ENCODE measurements around the gene LMO7.
A peak's percentile ranks its signal among the peaks of the same experiment; 100 is the strongest.
"Not testable (repeated sequence)": the region's sequence is repeated elsewhere in the genome, so short reads cannot be mapped to it uniquely, and the experiment has no call there.

The LMO7 gene

DNA sequence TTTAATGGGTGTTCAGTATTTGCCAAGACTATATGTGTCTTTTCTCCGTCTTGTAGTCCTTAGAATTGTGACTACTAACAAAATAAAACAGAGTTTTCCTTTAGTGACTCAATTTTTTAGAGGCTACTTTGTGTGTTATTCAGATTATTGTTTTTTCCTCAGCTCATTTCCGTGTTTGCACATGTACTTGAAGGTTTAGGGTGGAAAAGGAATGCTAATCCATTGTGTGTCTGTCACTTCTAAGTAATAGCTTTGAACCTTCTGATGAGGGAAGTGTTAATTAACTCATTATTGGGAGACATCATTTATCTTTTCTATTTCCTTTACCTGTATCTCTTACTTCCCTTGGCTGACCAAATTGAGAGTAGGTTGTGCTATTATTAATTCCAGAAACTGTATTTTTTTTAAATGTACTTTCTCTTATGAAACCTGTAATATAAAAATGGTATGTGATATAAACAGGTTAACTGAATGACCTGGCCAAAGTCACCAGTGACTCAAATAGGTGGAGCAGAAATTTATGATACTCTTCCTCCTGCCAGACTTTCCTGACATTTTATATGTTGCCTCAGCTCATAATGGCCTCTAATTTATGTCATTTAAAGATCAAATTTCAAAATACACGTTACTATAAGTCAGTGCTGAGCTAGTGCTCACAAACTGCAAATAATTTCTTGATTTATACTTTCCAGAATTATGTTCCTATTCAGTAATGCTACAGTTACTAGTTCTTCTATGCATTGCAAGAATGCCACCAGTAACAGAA lies 88.8 kb downstream of the LMO7 start:
- Histone ChIP-seq H3K36me3 (ENCODE audit: control insufficient read depth in 1 of 2, insufficient read depth in 2 of 2, low read length in 2 of 2) (no peaks in the 10 kb centered on the region), H3K27me3 (ENCODE audit: control insufficient read depth in 1 of 2, insufficient read depth in 2 of 2, low read length in 2 of 2) (no peaks in the 10 kb centered on the region), H3K27ac (ENCODE audit: low read depth, low read length) (peak overlapping the region; percentile 21), H3K9me3 (ENCODE audit: control insufficient read depth in 1 of 2, low read length in 2 of 2) (no peaks in the 10 kb centered on the region), H3K9ac (ENCODE audit: low read depth in 1 of 2, low read length in 2 of 2) (no peak overlapping the region), H3K4me3 (ENCODE audit: low read depth in 1 of 2, low read length in 2 of 2) (peak overlapping the region in 1 of 2 donors; percentile 1), H3K4me1 (ENCODE audit: control insufficient read depth in 1 of 2, insufficient read depth in 2 of 2, low read length in 2 of 2) (peaks cover 5 to 29% of the 10 kb centered on the region in 2 donors)

DNA sequence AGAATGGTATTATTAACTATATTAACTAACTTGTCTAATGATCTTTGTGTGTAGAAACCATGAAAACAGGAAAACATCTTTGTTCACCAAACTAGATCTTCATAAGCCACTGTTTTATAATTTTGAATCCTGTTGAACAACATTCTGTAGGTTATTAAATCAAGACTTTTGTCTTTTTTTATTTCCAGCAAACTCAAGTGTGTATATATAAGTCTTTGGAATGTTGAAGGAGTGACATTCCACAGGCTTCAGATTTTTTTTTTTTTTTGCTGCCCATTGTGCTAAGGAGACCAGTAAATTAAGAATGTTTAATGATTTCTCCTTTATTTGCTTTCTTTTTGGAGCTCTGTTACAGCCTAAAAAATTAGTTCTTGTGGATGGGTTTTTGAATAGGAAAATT lies 89.6 kb downstream of the LMO7 start:
- H3K36me3 ChIP-seq (ENCODE audit: control insufficient read depth in 1 of 2, insufficient read depth in 2 of 2, low read length in 2 of 2): no peaks in the 10 kb centered on the region
- peaks cover 5 to 29% of the 10 kb centered on the region in 2 donors for H3K4me1 ChIP-seq (ENCODE audit: control insufficient read depth in 1 of 2, insufficient read depth in 2 of 2, low read length in 2 of 2)
- H3K9ac ChIP-seq (ENCODE audit: low read depth in 1 of 2, low read length in 2 of 2): no peak overlapping the region
- no peak overlapping the region for H3K27ac ChIP-seq (ENCODE audit: low read depth, low read length)
- H3K27me3 ChIP-seq (ENCODE audit: control insufficient read depth in 1 of 2, insufficient read depth in 2 of 2, low read length in 2 of 2): no peaks in the 10 kb centered on the region
- H3K4me3 ChIP-seq (ENCODE audit: low read depth in 1 of 2, low read length in 2 of 2): peak overlapping the region in 1 of 2 donors; percentile 1
- no peaks in the 10 kb centered on the region for H3K9me3 ChIP-seq (ENCODE audit: control insufficient read depth in 1 of 2, low read length in 2 of 2)

DNA sequence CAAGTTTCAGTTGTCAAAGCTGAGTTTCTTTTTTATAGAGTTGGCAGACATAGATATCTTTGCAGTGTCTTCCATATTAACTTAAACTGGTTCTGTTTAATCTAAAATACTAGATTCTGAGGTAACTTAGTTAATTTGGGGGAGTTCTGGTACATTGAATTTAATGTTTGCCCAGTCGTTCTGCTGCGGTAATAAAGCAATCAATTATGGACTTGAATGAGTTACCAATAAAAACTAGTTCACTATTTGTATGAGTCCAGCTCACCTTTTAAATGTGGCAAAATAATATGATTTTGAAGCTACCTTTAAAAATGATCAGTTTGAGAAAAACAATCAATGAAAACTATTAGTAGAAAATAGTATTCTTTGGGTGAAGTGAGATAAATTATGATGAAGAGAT lies 90.2 kb downstream of the LMO7 start:
- H3K27me3 ChIP-seq (ENCODE audit: control insufficient read depth in 1 of 2, insufficient read depth in 2 of 2, low read length in 2 of 2): no peaks in the 10 kb centered on the region
- H3K4me1 ChIP-seq (ENCODE audit: control insufficient read depth in 1 of 2, insufficient read depth in 2 of 2, low read length in 2 of 2): peaks cover 5 to 29% of the 10 kb centered on the region in 2 donors
- no peak overlapping the region for H3K9ac ChIP-seq (ENCODE audit: low read depth in 1 of 2, low read length in 2 of 2)
- no peaks in the 10 kb centered on the region for H3K9me3 ChIP-seq (ENCODE audit: control insufficient read depth in 1 of 2, low read length in 2 of 2)
- no peak overlapping the region for H3K27ac ChIP-seq (ENCODE audit: low read depth, low read length)
- peak overlapping the region in 1 of 2 donors; percentile 43 for H3K4me3 ChIP-seq (ENCODE audit: low read depth in 1 of 2, low read length in 2 of 2)
- no peaks in the 10 kb centered on the region for H3K36me3 ChIP-seq (ENCODE audit: control insufficient read depth in 1 of 2, insufficient read depth in 2 of 2, low read length in 2 of 2)

DNA sequence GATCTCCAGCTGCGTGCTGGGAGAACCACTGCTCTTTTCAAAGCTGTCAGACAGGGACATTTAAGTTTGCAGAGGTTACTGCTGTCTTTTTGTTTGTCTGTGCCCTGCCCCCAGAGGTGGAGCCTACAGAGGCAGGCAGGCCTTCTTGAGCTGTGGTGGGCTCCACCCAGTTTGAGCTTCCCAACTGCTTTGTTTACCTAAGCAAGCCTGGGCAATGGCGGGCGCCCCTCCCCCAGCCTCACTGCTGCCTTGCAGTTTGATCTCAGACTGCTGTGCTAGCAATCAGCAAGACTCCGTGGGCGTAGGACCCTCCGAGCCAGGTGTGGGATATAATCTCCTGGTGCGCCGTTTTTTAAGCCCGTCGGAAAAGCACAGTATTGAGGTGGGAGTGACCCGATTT lies 97.0 kb downstream of the LMO7 start:
- H3K4me1 ChIP-seq (ENCODE audit: control insufficient read depth in 1 of 2, insufficient read depth in 2 of 2, low read length in 2 of 2); H3K27ac ChIP-seq (ENCODE audit: low read depth, low read length); H3K9ac ChIP-seq (ENCODE audit: low read depth in 1 of 2, low read length in 2 of 2); H3K4me3 ChIP-seq (ENCODE audit: low read depth in 1 of 2, low read length in 2 of 2); H3K9me3 ChIP-seq (ENCODE audit: control insufficient read depth in 1 of 2, low read length in 2 of 2); H3K27me3 ChIP-seq (ENCODE audit: control insufficient read depth in 1 of 2, insufficient read depth in 2 of 2, low read length in 2 of 2); H3K36me3 ChIP-seq (ENCODE audit: control insufficient read depth in 1 of 2, insufficient read depth in 2 of 2, low read length in 2 of 2): not testable (repeated sequence)

DNA sequence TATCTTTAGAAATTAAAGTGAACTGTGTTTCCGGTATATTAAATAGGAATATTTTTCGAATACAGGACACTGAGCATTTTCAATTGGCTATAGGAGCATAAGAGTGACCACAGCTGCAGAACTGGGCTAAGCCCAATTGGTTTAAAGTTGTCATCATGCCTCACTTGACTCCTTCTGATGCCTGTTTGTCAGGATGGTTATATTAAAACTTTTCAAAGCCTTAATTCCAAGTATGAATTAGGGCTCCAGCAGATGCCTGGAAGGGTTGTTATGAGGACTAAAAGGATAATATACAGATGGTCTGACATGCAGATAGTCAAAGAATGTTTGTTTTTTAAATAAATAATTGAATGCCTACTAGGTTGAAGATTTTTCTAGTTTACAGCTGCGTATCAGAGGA lies 100.0 kb downstream of the LMO7 start:
- Histone ChIP-seq H3K4me3 (ENCODE audit: low read depth in 1 of 2, low read length in 2 of 2) (no peak overlapping the region), H3K9me3 (ENCODE audit: control insufficient read depth in 1 of 2, low read length in 2 of 2) (no peaks in the 10 kb centered on the region), H3K27ac (ENCODE audit: low read depth, low read length) (no peak overlapping the region), H3K9ac (ENCODE audit: low read depth in 1 of 2, low read length in 2 of 2) (no peak overlapping the region), H3K36me3 (ENCODE audit: control insufficient read depth in 1 of 2, insufficient read depth in 2 of 2, low read length in 2 of 2) (no peaks in the 10 kb centered on the region), H3K4me1 (ENCODE audit: control insufficient read depth in 1 of 2, insufficient read depth in 2 of 2, low read length in 2 of 2) (no peaks in the 10 kb centered on the region), H3K27me3 (ENCODE audit: control insufficient read depth in 1 of 2, insufficient read depth in 2 of 2, low read length in 2 of 2) (no peaks in the 10 kb centered on the region)

DNA sequence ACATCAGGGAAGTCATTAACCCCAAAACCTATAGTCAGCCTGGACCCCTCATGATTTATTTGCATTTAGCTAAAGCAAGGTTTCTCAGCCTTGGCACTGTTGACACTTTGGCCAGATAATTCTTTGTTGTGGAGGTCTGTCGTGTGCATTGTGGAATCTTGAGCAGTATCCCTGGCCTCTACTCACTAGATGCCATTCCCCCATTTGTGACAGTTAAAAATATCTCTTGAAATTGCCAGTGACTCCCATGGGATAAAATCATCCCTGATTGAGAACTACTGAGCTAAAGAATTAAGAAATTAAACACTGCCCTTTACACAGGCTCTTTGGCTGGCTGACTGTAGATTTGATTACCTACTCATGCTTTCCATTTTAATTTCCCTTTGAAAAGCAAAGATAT lies 102.7 kb downstream of the LMO7 start:
- no peak overlapping the region for H3K9ac ChIP-seq (ENCODE audit: low read depth in 1 of 2, low read length in 2 of 2)
- H3K27me3 ChIP-seq (ENCODE audit: control insufficient read depth in 1 of 2, insufficient read depth in 2 of 2, low read length in 2 of 2): no peaks in the 10 kb centered on the region
- no peaks in the 10 kb centered on the region for H3K9me3 ChIP-seq (ENCODE audit: control insufficient read depth in 1 of 2, low read length in 2 of 2)
- H3K4me3 ChIP-seq (ENCODE audit: low read depth in 1 of 2, low read length in 2 of 2): no peak overlapping the region
- no peaks in the 10 kb centered on the region for H3K36me3 ChIP-seq (ENCODE audit: control insufficient read depth in 1 of 2, insufficient read depth in 2 of 2, low read length in 2 of 2)
- no peak overlapping the region for H3K27ac ChIP-seq (ENCODE audit: low read depth, low read length)
- no peaks in the 10 kb centered on the region for H3K4me1 ChIP-seq (ENCODE audit: control insufficient read depth in 1 of 2, insufficient read depth in 2 of 2, low read length in 2 of 2)

DNA sequence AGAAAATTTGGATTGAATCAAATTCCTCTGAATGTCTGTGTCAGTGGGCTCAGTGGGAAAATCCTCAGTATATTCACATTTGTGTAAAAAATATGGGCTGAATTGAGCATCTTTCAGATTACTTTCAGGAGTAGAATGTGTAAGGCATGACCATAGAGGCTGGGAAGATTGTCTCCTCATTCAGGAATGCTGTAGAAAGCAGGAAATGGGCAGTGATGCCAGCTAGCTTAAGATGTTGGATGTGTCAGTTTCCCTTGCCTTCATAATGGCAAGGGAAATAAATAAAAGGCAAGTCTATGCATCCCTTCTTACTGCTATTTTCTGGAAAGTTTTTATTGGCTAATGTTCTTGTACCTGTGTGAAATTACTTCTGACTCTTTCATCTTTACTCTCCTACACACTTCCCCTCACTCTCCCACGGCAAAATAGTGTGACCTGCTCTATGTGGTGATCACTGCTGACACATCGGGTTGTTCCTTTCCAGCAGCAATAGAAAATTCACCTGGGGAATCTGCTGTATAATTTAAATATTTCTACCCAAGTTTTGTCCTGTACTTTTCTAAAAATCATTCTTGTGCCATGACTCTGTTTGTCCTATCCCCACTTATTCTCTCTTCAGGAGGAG lies 103.2 kb downstream of the LMO7 start:
- Histone ChIP-seq H3K27ac (ENCODE audit: low read depth, low read length) (no peak overlapping the region), H3K9me3 (ENCODE audit: control insufficient read depth in 1 of 2, low read length in 2 of 2) (no peaks in the 10 kb centered on the region), H3K36me3 (ENCODE audit: control insufficient read depth in 1 of 2, insufficient read depth in 2 of 2, low read length in 2 of 2) (no peaks in the 10 kb centered on the region), H3K27me3 (ENCODE audit: control insufficient read depth in 1 of 2, insufficient read depth in 2 of 2, low read length in 2 of 2) (no peaks in the 10 kb centered on the region), H3K4me3 (ENCODE audit: low read depth in 1 of 2, low read length in 2 of 2) (no peak overlapping the region), H3K4me1 (ENCODE audit: control insufficient read depth in 1 of 2, insufficient read depth in 2 of 2, low read length in 2 of 2) (no peaks in the 10 kb centered on the region), H3K9ac (ENCODE audit: low read depth in 1 of 2, low read length in 2 of 2) (no peak overlapping the region)

DNA sequence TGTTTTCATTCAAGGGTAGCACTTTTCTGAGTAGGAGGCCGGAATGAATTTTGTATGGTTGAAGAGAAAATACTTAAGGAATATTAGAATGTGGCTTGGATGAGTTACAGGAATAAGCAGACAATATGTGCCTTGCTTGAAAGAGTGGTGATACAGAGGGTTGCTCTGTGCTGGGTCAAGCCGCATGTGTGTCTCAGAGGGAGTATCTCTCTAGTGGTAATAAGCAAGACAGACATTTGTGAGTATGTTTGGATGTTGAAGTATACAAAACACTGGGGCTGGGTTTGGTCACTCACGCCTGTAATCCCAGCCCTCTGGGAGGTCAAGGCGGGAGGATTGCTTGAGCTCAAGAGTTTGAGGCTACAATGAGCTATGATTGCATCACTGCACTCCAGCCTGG lies 103.9 kb downstream of the LMO7 start:
- no peak overlapping the region for H3K27ac ChIP-seq (ENCODE audit: low read depth, low read length)
- no peaks in the 10 kb centered on the region for H3K36me3 ChIP-seq (ENCODE audit: control insufficient read depth in 1 of 2, insufficient read depth in 2 of 2, low read length in 2 of 2)
- no peak overlapping the region for H3K9ac ChIP-seq (ENCODE audit: low read depth in 1 of 2, low read length in 2 of 2)
- H3K27me3 ChIP-seq (ENCODE audit: control insufficient read depth in 1 of 2, insufficient read depth in 2 of 2, low read length in 2 of 2): no peaks in the 10 kb centered on the region
- H3K9me3 ChIP-seq (ENCODE audit: control insufficient read depth in 1 of 2, low read length in 2 of 2): no peaks in the 10 kb centered on the region
- no peaks in the 10 kb centered on the region for H3K4me1 ChIP-seq (ENCODE audit: control insufficient read depth in 1 of 2, insufficient read depth in 2 of 2, low read length in 2 of 2)
- no peak overlapping the region for H3K4me3 ChIP-seq (ENCODE audit: low read depth in 1 of 2, low read length in 2 of 2)

DNA sequence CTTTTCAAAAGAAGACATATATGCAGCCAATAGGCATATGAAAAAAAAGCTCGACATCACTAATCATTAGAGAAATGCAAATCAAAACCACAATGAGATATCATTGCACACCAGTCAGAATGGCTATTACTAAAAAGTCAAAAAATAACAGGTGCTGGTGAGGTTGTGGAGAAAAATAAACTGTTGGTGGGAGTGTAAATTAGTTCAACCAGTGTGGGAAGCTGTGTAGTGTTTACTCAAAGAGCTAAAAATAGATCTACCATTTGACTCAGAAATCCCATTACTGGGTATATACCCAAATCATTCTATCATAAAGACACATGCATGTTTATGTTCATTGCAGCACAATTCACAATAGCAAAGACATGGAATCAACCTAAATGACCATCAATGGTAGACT lies 106.9 kb downstream of the LMO7 start:
- not testable (repeated sequence) for H3K4me1 ChIP-seq (ENCODE audit: control insufficient read depth in 1 of 2, insufficient read depth in 2 of 2, low read length in 2 of 2); H3K27me3 ChIP-seq (ENCODE audit: control insufficient read depth in 1 of 2, insufficient read depth in 2 of 2, low read length in 2 of 2)

DNA sequence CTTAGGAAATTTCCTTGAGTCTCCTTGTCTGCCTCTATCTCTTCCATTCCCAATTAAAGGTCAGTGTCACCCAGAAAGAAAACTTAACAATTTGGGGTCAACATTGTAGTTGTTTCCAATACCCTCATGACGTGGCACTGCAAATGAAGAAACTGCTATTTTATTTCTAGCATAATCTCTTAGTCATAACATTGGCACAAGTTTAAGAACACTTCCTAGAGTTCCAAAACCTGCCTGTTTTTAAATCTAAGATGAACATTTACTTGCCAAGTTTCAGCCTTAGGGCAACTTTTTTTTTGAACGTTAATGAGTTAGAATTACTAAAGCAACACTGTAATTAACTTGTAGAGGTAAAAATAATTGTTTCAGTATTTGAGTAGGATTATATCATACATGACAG lies 108.0 kb downstream of the LMO7 start:
- no peak overlapping the region for H3K27ac ChIP-seq (ENCODE audit: low read depth, low read length)
- H3K9me3 ChIP-seq (ENCODE audit: control insufficient read depth in 1 of 2, low read length in 2 of 2): no peaks in the 10 kb centered on the region
- no peak overlapping the region for H3K4me3 ChIP-seq (ENCODE audit: low read depth in 1 of 2, low read length in 2 of 2)
- H3K9ac ChIP-seq (ENCODE audit: low read depth in 1 of 2, low read length in 2 of 2): no peak overlapping the region
- H3K36me3 ChIP-seq (ENCODE audit: control insufficient read depth in 1 of 2, insufficient read depth in 2 of 2, low read length in 2 of 2): no peaks in the 10 kb centered on the region
- no peaks in the 10 kb centered on the region for H3K4me1 ChIP-seq (ENCODE audit: control insufficient read depth in 1 of 2, insufficient read depth in 2 of 2, low read length in 2 of 2)
- H3K27me3 ChIP-seq (ENCODE audit: control insufficient read depth in 1 of 2, insufficient read depth in 2 of 2, low read length in 2 of 2): no peaks in the 10 kb centered on the region

More for the DNA sequence above, 106.9 kb downstream of the LMO7 start:
- H3K9ac ChIP-seq (ENCODE audit: low read depth in 1 of 2, low read length in 2 of 2); H3K36me3 ChIP-seq (ENCODE audit: control insufficient read depth in 1 of 2, insufficient read depth in 2 of 2, low read length in 2 of 2); H3K27ac ChIP-seq (ENCODE audit: low read depth, low read length); H3K9me3 ChIP-seq (ENCODE audit: control insufficient read depth in 1 of 2, low read length in 2 of 2); H3K4me3 ChIP-seq (ENCODE audit: low read depth in 1 of 2, low read length in 2 of 2): not testable (repeated sequence)

All from duodenal mucosa (tissue), 2 donors.